T47D (cell line): ENCODE data around the gene KCNN3.

ENCODE experiments used
- DNase-seq, 2 experiments: peaks; one replicate each; pipeline versions ENCODE4 v3.0.0 to v3.0.0-alpha.2; 2011 to 2012; ENCODE audit warnings: low read depth in 1 of 2, low spot score in 1 of 2
- JUND ChIP-seq: IDR thresholded peaks from 2 replicates; pipeline ENCODE4 v1.6.1; 2012; ENCODE audit warnings: low read depth
- in situ Hi-C: cut with HindIII; loops from 2 replicates; pipeline ENCODE4 v1.10.0; 2016; ENCODE audit warnings: low sequenced_read_pairs, low pct_unique_long_range_greater_than_20kb

The KCNN3 gene

GRCh38 chr1:154863315-154864174 is 6.5 kb downstream of the KCNN3 start:
- TF ChIP-seq JUND = no peak
- DNase-seq = peak; percentile 76 to 78
- in situ Hi-C loops = no loop called here

- in situ Hi-C loops = no loop called here
- no peak for TF ChIP-seq JUND
- DNase-seq = no peak
Observed at GRCh38 chr1:154862907-154863306, 7.2 kb downstream of the KCNN3 start.

- in situ Hi-C loops = no loop called here
- no peak for TF ChIP-seq JUND
- DNase-seq = peak in 1 of 2 experiments; percentile 32
Observed at GRCh38 chr1:154861607-154862094, 8.4 kb downstream of the KCNN3 start.

GRCh38 chr1:154860156-154860870 is 9.8 kb downstream of the KCNN3 start:
- DNase-seq = no peak
- no peak for TF ChIP-seq JUND
- in situ Hi-C loops = no loop called here

GRCh38 chr1:154859786-154860155 is 10.3 kb downstream of the KCNN3 start:
- no peak for TF ChIP-seq JUND
- DNase-seq = no peak
- in situ Hi-C loops = no loop called here

GRCh38 chr1:154859151-154859785 is 10.8 kb downstream of the KCNN3 start:
- no peak for DNase-seq
- TF ChIP-seq JUND = no peak
- in situ Hi-C loops = no loop called here

- no peak for TF ChIP-seq JUND
- DNase-seq = no peak
- in situ Hi-C loops = no loop called here
Observed at GRCh38 chr1:154857441-154858215, 12.5 kb downstream of the KCNN3 start.

GRCh38 chr1:154857022-154857421 is 13.1 kb downstream of the KCNN3 start:
- in situ Hi-C loops = no loop called here
- no peak for DNase-seq
- no peak for TF ChIP-seq JUND

- in situ Hi-C loops = no loop called here
- no peak for DNase-seq
- TF ChIP-seq JUND = no peak
Observed at GRCh38 chr1:154856544-154856943, 13.5 kb downstream of the KCNN3 start.

GRCh38 chr1:154856049-154856448 is 14.0 kb downstream of the KCNN3 start:
- no peak for TF ChIP-seq JUND
- no peak for DNase-seq
- in situ Hi-C loops = no loop called here

- in situ Hi-C loops = no loop called here
- TF ChIP-seq JUND = no peak
- DNase-seq = no peak
Observed at GRCh38 chr1:154855186-154855851, 14.8 kb downstream of the KCNN3 start.

GRCh38 chr1:154852845-154853244 is 17.2 kb downstream of the KCNN3 start:
- no peak for TF ChIP-seq JUND
- in situ Hi-C loops = no loop called here
- no peak for DNase-seq
